ENCODE data around the gene HSDL1. TPM values are rescaled to one million over a fixed set of nuclear protein-coding genes. Genes with fewer than 3 reads are reported as not detected.
"Not testable (repeated sequence)": the region's sequence is repeated elsewhere in the genome, so short reads cannot be mapped to it uniquely, and the experiment has no call there.

The HSDL1 gene
- total RNA-seq, 1 donor from 2014 or later: 81.7 TPM

GRCh38 chr16:84131117-84131516 lies 13.9 kb downstream of the HSDL1 start:
- TF ChIP-seq, protein P1, sequence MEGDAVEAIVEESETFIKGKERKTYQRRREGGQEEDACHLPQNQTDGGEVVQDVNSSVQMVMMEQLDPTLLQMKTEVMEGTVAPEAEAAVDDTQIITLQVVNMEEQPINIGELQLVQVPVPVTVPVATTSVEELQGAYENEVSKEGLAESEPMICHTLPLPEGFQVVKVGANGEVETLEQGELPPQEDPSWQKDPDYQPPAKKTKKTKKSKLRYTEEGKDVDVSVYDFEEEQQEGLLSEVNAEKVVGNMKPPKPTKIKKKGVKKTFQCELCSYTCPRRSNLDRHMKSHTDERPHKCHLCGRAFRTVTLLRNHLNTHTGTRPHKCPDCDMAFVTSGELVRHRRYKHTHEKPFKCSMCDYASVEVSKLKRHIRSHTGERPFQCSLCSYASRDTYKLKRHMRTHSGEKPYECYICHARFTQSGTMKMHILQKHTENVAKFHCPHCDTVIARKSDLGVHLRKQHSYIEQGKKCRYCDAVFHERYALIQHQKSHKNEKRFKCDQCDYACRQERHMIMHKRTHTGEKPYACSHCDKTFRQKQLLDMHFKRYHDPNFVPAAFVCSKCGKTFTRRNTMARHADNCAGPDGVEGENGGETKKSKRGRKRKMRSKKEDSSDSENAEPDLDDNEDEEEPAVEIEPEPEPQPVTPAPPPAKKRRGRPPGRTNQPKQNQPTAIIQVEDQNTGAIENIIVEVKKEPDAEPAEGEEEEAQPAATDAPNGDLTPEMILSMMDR (IDR thresholded peaks at IDR 0.05; ENCODE audit: partially characterized antibody, unreplicated experiment): no peak
- Mint-ChIP-seq H3K4me3 (ENCODE audit: unreplicated experiment) (no peak overlapping the region), H3K27ac (ENCODE audit: unreplicated experiment) (peak overlapping the region; percentile 12), H3K4me1 (ENCODE audit: low read depth, unreplicated experiment) (peaks cover 13% of the 10 kb centered on the region), H3K27me3 (ENCODE audit: unreplicated experiment) (peaks cover 2% of the 10 kb centered on the region), H3K36me3 (ENCODE audit: unreplicated experiment) (no peaks in the 10 kb centered on the region), H3K9me3 (ENCODE audit: unreplicated experiment) (peaks cover under 1% of the 10 kb centered on the region)
- no peak for DNase-seq

- Mint-ChIP-seq H3K27me3 (ENCODE audit: unreplicated experiment) (peaks cover 2% of the 10 kb centered on the region), H3K4me1 (ENCODE audit: low read depth, unreplicated experiment) (peaks cover 6% of the 10 kb centered on the region), H3K36me3 (ENCODE audit: unreplicated experiment) (no peaks in the 10 kb centered on the region), H3K27ac (ENCODE audit: unreplicated experiment) (no peak overlapping the region), H3K9me3 (ENCODE audit: unreplicated experiment) (peaks cover 2% of the 10 kb centered on the region), H3K4me3 (ENCODE audit: unreplicated experiment) (no peak overlapping the region)
- no peak for DNase-seq
- TF ChIP-seq, protein P1 (IDR thresholded peaks at IDR 0.05; ENCODE audit: partially characterized antibody, unreplicated experiment): no peak
These were observed 20.5 kb downstream of the HSDL1 start for GRCh38 chr16:84124257-84125073.

DNA sequence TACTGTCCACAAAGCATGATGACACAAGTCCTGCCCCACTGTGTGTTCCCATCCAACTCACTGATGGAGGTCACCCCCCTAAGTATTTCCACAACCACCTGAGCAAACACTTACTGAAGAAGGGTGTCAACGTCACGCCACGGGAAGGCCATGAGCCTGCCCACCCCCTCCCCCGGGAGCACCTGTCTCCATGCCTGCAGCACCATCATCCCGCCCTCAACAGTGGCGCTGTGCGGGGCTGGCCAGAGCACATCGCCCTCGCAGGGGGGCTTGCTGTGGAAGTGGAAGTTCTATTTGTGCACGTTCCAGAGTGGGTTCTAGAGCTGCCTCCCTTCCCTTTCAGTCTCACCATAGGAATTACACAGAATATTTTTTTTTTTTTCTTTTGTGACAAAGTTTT lies 24.0 kb downstream of the HSDL1 start:
- peaks cover 5% of the 10 kb centered on the region for H3K27me3 Mint-ChIP-seq (ENCODE audit: unreplicated experiment)
- H3K4me3 Mint-ChIP-seq (ENCODE audit: unreplicated experiment): no peak overlapping the region

DNA sequence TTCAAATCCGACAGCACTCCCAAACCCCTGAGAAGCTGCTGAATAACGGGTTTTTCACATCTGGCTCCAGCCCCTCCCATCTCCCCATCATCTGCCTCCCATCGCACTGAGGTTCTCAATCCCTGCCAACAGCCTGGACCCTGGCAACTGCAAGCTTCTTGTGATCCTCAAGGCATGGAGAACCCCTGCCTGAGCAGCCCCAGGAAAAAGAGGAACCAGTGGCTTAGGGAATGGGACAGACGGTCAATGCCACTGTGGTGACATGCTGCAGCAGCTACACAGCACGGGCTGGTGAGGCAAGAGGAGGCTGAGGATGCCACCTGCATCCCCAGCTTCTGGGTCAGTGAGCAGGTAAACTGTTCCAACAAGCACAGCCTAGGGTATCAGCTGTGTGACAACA lies 25.0 kb downstream of the HSDL1 start:
- Mint-ChIP-seq H3K4me1 (ENCODE audit: low read depth, unreplicated experiment) (peaks cover 5% of the 10 kb centered on the region), H3K4me3 (ENCODE audit: unreplicated experiment) (no peak overlapping the region), H3K27ac (ENCODE audit: unreplicated experiment) (no peak overlapping the region), H3K36me3 (ENCODE audit: unreplicated experiment) (no peaks in the 10 kb centered on the region), H3K9me3 (ENCODE audit: unreplicated experiment) (peaks cover 16% of the 10 kb centered on the region), H3K27me3 (ENCODE audit: unreplicated experiment) (peaks cover 5% of the 10 kb centered on the region)
- no peak for DNase-seq
- TF ChIP-seq, protein P1 (IDR thresholded peaks at IDR 0.05; ENCODE audit: partially characterized antibody, unreplicated experiment): no peak

More for the DNA sequence above, 24.0 kb downstream of the HSDL1 start:
- peaks cover 11% of the 10 kb centered on the region for H3K9me3 Mint-ChIP-seq (ENCODE audit: unreplicated experiment)
- H3K4me1 Mint-ChIP-seq (ENCODE audit: low read depth, unreplicated experiment): peaks cover under 1% of the 10 kb centered on the region
- no peak overlapping the region for H3K27ac Mint-ChIP-seq (ENCODE audit: unreplicated experiment)
- H3K36me3 Mint-ChIP-seq (ENCODE audit: unreplicated experiment): no peaks in the 10 kb centered on the region
- TF ChIP-seq, protein P1 (IDR thresholded peaks at IDR 0.05; ENCODE audit: partially characterized antibody, unreplicated experiment): no peak
- no peak for DNase-seq

- peaks cover 4% of the 10 kb centered on the region for H3K27me3 Mint-ChIP-seq (ENCODE audit: unreplicated experiment)
- no peaks in the 10 kb centered on the region for H3K36me3 Mint-ChIP-seq (ENCODE audit: unreplicated experiment)
- H3K9me3 Mint-ChIP-seq (ENCODE audit: unreplicated experiment): peaks cover 16% of the 10 kb centered on the region
- H3K27ac Mint-ChIP-seq (ENCODE audit: unreplicated experiment): no peak overlapping the region
- no peak overlapping the region for H3K4me3 Mint-ChIP-seq (ENCODE audit: unreplicated experiment)
- TF ChIP-seq, protein P1 (IDR thresholded peaks at IDR 0.05; ENCODE audit: partially characterized antibody, unreplicated experiment): no peak
- DNase-seq: no peak
- peaks cover 6% of the 10 kb centered on the region for H3K4me1 Mint-ChIP-seq (ENCODE audit: low read depth, unreplicated experiment)
These were observed 25.6 kb downstream of the HSDL1 start for GRCh38 chr16:84119368-84119767.

- H3K4me1 Mint-ChIP-seq (ENCODE audit: low read depth, unreplicated experiment); H3K27me3 Mint-ChIP-seq (ENCODE audit: unreplicated experiment); H3K36me3 Mint-ChIP-seq (ENCODE audit: unreplicated experiment); DNase-seq; H3K27ac Mint-ChIP-seq (ENCODE audit: unreplicated experiment): not testable (repeated sequence)
- Mint-ChIP-seq H3K9me3 (ENCODE audit: unreplicated experiment) (peaks cover 16% of the 10 kb centered on the region), H3K4me3 (ENCODE audit: unreplicated experiment) (peak overlapping the region; percentile 50)
These were observed 26.7 kb downstream of the HSDL1 start for GRCh38 chr16:84118315-84118714.

Measured in glutamatergic neuron (in vitro differentiated cells).